GM12873 (cell line): ENCODE measurements around the gene BACH2.
A peak's percentile ranks its signal among the peaks of the same experiment; 100 is the strongest.

Source experiments
- TF ChIP-seq, protein P1 (sequence below): IDR thresholded peaks from 2 replicates; pipeline ENCODE4 v1.5.1; 2012; ENCODE audit warnings: low read depth, mild to moderate bottlenecking, moderate library complexity, low read length, control low read depth; ENCODE audit not compliant: insufficient read depth; ENCODE audit errors: missing control alignments

BACH2 gene

GRCh38 chr6:89940225-89941027, 356.2 kb downstream of the BACH2 start:
- TF ChIP-seq, protein P1, sequence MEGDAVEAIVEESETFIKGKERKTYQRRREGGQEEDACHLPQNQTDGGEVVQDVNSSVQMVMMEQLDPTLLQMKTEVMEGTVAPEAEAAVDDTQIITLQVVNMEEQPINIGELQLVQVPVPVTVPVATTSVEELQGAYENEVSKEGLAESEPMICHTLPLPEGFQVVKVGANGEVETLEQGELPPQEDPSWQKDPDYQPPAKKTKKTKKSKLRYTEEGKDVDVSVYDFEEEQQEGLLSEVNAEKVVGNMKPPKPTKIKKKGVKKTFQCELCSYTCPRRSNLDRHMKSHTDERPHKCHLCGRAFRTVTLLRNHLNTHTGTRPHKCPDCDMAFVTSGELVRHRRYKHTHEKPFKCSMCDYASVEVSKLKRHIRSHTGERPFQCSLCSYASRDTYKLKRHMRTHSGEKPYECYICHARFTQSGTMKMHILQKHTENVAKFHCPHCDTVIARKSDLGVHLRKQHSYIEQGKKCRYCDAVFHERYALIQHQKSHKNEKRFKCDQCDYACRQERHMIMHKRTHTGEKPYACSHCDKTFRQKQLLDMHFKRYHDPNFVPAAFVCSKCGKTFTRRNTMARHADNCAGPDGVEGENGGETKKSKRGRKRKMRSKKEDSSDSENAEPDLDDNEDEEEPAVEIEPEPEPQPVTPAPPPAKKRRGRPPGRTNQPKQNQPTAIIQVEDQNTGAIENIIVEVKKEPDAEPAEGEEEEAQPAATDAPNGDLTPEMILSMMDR: peak; percentile 75

DNA sequence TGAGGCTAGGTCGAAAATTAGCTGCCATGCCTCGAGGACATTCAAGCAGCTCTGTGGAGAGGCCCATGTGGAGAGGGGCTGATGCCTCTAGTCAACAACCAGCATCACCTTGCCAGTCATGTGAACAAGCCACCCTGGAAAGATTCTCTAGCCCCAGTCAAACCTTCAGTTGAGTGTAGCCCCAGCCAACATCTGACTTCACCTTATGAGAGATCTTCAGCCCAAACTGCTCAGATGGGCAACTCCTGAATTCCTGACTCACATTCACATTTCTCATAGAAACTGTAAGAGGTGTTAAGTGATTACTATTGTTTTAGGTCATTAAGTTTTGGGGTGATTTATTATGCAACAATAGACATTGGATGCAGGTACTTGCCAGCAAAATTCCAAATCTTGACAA, 357.5 kb downstream of the BACH2 start:
- TF ChIP-seq, protein P1: no peak

- TF ChIP-seq, protein P1: no peak
Measured at GRCh38 chr6:89938014-89938413, 358.6 kb downstream of the BACH2 start.

DNA sequence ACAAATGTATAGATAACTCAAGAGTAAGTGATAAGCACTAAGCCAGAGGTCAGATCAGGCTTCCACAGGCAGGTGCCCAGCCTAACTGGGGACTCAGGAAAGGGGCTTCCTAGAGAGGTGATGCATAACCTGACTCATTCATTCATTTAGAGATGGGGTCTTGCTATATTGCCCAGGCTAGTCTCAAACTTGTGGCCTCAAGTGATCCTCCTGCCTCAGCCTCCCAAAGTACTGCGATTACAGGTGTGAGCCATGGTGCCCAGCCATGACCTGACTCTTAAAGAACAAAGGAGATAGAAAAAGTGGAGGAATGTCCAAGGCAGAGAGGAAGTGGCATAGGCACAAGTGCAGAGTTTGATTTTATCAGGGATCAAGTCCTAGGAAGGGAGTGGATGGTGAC, 360.5 kb downstream of the BACH2 start:
- TF ChIP-seq, protein P1: no peak

- TF ChIP-seq, protein P1: no peak
Measured at GRCh38 chr6:89934685-89935366, 361.8 kb downstream of the BACH2 start.

GRCh38 chr6:89932245-89932802, 364.3 kb downstream of the BACH2 start:
- TF ChIP-seq, protein P1: no peak

- TF ChIP-seq, protein P1: no peak
Measured at GRCh38 chr6:89930789-89931188, 365.9 kb downstream of the BACH2 start.
